Tibial nerve (tissue), 4 donors: Measurements from ENCODE around the gene GET3.

ENCODE experiments used
- EP300 ChIP-seq, 2 donors: sonication (generic); formaldehyde crosslinking; IDR thresholded peaks; one replicate each; pipeline ENCODE4 v1.6.1; 2017; ENCODE audit warnings: antibody characterized with exemption in 2 of 2, mild to moderate bottlenecking in 1 of 2
- POLR2A ChIP-seq, 2 donors: fragments of 450-650 bp; IDR thresholded peaks; one replicate each; pipeline ENCODE4 v1.6.1; 2017; ENCODE audit warnings: antibody characterized with exemption in 2 of 2, mild to moderate bottlenecking in 2 of 2, moderate library complexity in 2 of 2
- TF ChIP-seq, protein P1 (sequence below), 5 experiments: fragments of 200-600 bp in 3 of 5; fragments of 450-650 bp in 2 of 5; sonication (generic) in 3 of 5; IDR thresholded peaks; one replicate each; pipeline ENCODE4 v1.5.1; 2016 to 2019; ENCODE audit warnings: antibody characterized with exemption in 5 of 5, mild to moderate bottlenecking in 3 of 5, moderate library complexity in 2 of 5

DNA sequence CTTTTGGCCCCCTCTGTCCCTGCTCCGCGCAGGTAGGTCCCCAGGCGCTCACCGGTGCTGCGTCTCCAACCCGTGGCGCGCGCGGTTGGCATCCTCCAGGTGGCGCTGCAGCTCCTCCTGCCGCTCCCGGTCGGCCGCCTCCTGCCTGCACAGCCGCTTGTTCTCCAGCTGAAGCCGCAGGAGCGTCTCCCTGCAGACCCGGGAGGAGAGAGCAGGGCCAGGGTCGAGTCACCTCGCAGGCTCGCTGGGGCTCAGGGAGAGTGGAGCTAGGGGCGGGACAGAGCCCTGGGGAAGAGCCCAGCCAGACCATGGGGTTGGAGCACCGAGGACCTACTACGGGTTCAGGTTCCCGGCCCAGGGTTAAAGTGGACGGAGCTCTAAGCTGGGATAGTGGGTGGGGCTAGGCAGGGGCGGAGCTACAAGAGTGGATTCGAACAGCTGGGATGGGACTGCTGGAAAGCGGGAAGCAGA lies 28.8 kb downstream of the GET3 start:
- TF ChIP-seq EP300 (IDR thresholded peaks at IDR 0.05), result no peak
- TF ChIP-seq, protein P1, sequence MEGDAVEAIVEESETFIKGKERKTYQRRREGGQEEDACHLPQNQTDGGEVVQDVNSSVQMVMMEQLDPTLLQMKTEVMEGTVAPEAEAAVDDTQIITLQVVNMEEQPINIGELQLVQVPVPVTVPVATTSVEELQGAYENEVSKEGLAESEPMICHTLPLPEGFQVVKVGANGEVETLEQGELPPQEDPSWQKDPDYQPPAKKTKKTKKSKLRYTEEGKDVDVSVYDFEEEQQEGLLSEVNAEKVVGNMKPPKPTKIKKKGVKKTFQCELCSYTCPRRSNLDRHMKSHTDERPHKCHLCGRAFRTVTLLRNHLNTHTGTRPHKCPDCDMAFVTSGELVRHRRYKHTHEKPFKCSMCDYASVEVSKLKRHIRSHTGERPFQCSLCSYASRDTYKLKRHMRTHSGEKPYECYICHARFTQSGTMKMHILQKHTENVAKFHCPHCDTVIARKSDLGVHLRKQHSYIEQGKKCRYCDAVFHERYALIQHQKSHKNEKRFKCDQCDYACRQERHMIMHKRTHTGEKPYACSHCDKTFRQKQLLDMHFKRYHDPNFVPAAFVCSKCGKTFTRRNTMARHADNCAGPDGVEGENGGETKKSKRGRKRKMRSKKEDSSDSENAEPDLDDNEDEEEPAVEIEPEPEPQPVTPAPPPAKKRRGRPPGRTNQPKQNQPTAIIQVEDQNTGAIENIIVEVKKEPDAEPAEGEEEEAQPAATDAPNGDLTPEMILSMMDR (IDR thresholded peaks at IDR 0.05), result peak; percentile 75 to 97 (median 93)
- TF ChIP-seq POLR2A (IDR thresholded peaks at IDR 0.05), result peak in 1 of 2 donors; percentile 40
